ENCODE results near the gene TMEM181. TPM values are rescaled to one million over a fixed set of nuclear protein-coding genes. Genes with fewer than 3 reads are reported as not detected.
"Not testable (repeated sequence)": the region's sequence is repeated elsewhere in the genome, so short reads cannot be mapped to it uniquely, and the experiment has no call there.

The TMEM181 gene
- polyA plus RNA-seq, 1 experiment = 20.6 TPM

DNA sequence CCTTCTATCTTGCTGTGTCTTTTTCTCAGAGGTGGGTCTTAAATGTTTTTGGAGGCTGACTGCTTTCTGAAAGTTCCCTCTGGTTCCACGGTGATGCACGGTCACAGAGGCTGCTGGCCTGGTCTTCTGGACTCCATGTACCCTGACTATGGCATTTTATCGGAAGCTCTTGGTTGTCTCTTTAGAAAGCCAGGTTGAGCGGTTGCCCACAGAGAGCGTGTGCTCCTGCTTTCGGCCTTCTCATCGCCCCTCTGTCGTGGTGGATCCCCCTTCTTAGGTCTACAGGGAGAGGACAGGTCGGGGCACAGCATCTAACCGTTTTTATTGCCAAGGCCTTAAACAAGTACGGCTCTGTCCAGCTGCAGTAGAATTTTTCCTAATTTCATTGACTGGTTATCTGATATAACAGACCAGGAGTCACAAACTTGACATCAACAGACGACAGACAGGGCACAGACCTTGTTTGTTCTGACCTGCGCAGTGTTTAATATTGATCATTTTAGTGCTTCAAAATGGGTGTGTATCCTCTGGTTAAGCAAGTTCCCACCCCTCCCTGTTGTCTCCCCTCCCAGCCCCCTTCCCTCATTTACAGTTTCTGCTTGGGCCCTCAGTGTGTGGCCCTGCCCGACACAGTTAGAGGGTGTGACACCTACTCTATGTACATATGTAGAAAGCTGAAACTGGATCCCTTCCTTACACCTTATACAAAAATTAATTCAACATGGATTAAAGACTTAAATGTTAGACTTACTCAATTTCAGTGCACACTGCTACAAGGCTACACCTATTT is 114.6 kb downstream of the TMEM181 start:
- CTCF ChIA-PET = interaction anchor here (0.6 to 2.6 kb wide), 3 partner anchors 15 to 482 kb away, joined by 3 to 12 read pairs (median 8); no protein-coding TSS in a partner anchor
- POLR2A ChIA-PET = no interaction called here
- TF ChIP-seq, protein P1, sequence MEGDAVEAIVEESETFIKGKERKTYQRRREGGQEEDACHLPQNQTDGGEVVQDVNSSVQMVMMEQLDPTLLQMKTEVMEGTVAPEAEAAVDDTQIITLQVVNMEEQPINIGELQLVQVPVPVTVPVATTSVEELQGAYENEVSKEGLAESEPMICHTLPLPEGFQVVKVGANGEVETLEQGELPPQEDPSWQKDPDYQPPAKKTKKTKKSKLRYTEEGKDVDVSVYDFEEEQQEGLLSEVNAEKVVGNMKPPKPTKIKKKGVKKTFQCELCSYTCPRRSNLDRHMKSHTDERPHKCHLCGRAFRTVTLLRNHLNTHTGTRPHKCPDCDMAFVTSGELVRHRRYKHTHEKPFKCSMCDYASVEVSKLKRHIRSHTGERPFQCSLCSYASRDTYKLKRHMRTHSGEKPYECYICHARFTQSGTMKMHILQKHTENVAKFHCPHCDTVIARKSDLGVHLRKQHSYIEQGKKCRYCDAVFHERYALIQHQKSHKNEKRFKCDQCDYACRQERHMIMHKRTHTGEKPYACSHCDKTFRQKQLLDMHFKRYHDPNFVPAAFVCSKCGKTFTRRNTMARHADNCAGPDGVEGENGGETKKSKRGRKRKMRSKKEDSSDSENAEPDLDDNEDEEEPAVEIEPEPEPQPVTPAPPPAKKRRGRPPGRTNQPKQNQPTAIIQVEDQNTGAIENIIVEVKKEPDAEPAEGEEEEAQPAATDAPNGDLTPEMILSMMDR (IDR thresholded peaks at IDR 0.05; ENCODE audit: insufficient read depth, low read depth, low read length) = no peak
- DNase-seq (ENCODE audit: low read depth) = no peak
- Histone ChIP-seq H3K4me3 (ENCODE audit: low read depth, low read length) (no peak overlapping the region), H3K36me3 (ENCODE audit: control insufficient read depth, insufficient read depth, low read length) (no peaks in the 10 kb centered on the region), H3K27me3 (ENCODE audit: control insufficient read depth, insufficient read depth, low read length) (no peaks in the 10 kb centered on the region)

DNA sequence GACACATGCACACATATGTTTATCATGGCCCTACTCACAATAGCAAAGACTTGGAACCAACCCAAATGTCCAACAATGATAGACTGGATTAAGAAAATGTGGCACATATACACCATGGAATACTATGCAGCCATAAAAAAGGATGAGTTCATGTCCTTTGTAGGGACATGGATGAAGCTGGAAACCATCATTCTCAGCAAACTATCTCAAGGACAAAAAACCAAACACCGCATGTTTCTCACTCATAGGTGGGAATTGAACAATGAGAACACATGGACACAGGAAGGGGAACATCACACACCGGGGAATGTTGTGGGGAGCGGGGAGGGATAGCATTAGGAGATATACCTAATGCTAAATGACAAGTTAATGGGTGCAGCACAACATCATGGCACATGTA is 117.2 kb downstream of the TMEM181 start:
- DNase-seq (ENCODE audit: low read depth); POLR2A ChIA-PET; H3K4me3 ChIP-seq (ENCODE audit: low read depth, low read length); H3K27me3 ChIP-seq (ENCODE audit: control insufficient read depth, insufficient read depth, low read length); H3K36me3 ChIP-seq (ENCODE audit: control insufficient read depth, insufficient read depth, low read length): not testable (repeated sequence)
- CTCF ChIA-PET = interaction anchor here (1.1 kb wide), 1 partner anchor 14 kb away, joined by 4 read pairs; no protein-coding TSS in a partner anchor

DNA sequence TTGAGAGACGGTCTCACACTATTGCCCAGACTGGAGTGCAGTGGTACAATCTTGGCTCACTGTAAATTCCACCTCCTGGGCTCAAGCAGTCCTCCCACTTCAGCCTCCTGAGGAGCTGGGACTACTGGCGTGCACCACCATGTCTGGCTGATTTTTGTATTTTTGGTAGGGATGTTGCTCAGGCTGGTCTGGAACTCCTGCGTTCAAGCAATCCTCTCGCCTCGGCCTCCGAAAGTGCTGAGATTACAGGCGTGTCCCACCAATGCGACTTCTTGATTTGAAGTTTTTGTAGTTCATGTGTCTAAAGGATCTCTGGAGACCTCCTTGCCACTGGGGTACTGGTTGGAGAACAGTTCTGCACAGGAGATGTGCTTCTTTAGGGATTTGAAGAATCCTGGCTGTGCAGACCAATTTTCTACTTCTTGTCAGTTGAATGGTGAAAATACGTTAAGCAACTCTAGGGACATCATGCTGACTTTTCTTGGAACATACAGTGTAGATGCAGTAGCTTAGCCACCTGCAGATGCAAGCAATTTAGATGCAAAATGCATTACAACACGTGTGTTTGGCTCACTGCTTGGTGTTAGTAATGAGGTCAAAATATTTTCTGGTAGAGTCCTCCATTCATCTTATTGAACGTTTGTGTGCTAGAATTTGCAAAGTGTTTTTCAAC is 118.2 kb downstream of the TMEM181 start:
- DNase-seq (ENCODE audit: low read depth) = no peak
- Histone ChIP-seq H3K4me3 (ENCODE audit: low read depth, low read length) (no peak overlapping the region), H3K36me3 (ENCODE audit: control insufficient read depth, insufficient read depth, low read length) (no peaks in the 10 kb centered on the region), H3K27me3 (ENCODE audit: control insufficient read depth, insufficient read depth, low read length) (no peaks in the 10 kb centered on the region)
- ChIA-PET POLR2A (no interaction called here), CTCF (interaction anchor here (0.6 to 1.1 kb wide), 2 partner anchors 13 to 186 kb away, joined by 4 read pairs; no protein-coding TSS in a partner anchor)
- TF ChIP-seq, protein P1 (IDR thresholded peaks at IDR 0.05; ENCODE audit: insufficient read depth, low read depth, low read length) = no peak

DNA sequence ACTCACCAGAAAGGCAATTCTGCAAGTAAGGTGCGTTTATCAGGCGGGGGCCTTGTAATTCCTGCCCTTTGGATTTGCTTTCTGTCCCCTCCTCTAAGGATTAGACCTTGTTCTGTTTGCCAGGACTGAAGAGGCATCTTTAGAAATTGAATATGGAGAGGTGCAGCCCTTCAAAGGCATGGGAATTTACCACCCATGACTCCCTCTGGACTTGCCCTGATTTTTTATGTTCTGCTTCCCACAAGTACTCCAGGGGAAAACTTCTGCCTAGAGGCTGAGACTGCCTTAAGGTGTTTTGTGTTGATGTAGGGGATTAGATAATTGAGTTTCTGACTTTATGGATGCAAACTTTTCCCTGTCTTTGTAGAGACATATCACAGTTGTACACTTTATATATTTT is 120.1 kb downstream of the TMEM181 start:
- POLR2A ChIA-PET = no interaction called here
- no peak for DNase-seq (ENCODE audit: low read depth)
- Histone ChIP-seq H3K27me3 (ENCODE audit: control insufficient read depth, insufficient read depth, low read length) (no peaks in the 10 kb centered on the region), H3K36me3 (ENCODE audit: control insufficient read depth, insufficient read depth, low read length) (no peaks in the 10 kb centered on the region), H3K4me3 (ENCODE audit: low read depth, low read length) (no peak overlapping the region)
- TF ChIP-seq, protein P1 (IDR thresholded peaks at IDR 0.05; ENCODE audit: insufficient read depth, low read depth, low read length) = no peak
- CTCF ChIA-PET = no interaction called here

DNA sequence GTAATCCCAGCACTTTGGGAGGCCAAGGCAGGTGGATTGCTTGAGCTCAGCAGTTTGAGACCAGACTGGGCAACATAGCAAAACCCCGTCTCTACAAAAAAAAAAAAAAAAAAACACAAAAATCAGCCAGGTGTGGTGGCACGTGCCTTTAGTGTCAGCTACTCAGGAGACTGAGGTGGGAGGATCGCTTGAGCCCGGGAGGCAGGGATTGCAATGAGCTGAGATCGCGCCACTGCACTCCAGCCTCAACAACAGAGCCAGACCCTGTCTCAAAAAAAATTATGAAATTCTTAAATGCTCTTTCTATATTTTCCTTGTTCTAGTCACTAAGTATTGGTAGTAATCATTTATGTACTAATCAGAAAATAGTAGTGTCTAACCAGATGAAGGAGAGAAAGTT is 120.6 kb downstream of the TMEM181 start:
- TF ChIP-seq, protein P1 (IDR thresholded peaks at IDR 0.05; ENCODE audit: insufficient read depth, low read depth, low read length) = no peak
- Histone ChIP-seq H3K36me3 (ENCODE audit: control insufficient read depth, insufficient read depth, low read length) (no peaks in the 10 kb centered on the region), H3K4me3 (ENCODE audit: low read depth, low read length) (no peak overlapping the region), H3K27me3 (ENCODE audit: control insufficient read depth, insufficient read depth, low read length) (no peaks in the 10 kb centered on the region)
- ChIA-PET CTCF (no interaction called here), POLR2A (no interaction called here)
- no peak for DNase-seq (ENCODE audit: low read depth)

Data from BJ (cell line).